ENCODE data around the gene RPS26.

The RPS26 gene

DNA sequence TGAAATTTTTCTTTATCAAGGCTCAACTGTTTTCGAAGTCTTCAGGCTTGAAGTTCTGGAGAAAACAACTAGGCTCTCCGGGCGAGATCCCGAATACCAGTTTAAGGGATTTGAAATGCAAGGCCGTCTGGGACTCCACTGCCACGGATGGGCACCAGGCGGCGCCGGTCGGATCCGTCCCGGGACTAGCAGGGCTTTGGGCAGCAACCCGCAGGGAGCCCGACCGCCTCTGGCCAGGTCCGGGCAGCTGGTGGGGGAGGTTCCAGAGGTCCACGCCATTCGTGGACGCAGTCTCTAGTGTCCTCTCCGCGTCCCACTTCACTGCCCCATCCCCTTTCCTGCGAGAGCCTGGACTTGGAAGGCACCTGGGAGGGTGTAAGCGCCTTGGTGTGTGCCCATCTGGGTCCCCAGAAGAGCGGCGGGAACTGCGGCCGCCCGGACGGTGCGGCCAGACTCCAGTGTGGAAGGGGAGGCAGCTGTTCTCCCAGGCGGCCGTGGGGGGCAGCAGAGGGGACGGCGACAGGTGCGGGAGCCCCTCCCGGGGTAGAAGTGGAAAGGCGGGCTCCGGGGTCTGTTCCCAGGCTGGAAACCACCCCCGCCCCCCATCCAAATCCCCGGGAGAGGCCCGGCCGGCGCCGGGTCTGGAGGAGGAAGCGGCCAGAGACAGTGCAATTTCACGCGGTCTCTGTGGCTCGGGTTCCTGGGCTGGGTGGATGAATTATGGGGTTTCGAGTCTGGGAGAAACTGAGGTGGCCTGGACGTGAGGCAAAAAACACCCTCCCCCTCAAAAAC is 37.4 kb downstream of the RPS26 start:
- DNase-seq, result peak; percentile 46

DNA sequence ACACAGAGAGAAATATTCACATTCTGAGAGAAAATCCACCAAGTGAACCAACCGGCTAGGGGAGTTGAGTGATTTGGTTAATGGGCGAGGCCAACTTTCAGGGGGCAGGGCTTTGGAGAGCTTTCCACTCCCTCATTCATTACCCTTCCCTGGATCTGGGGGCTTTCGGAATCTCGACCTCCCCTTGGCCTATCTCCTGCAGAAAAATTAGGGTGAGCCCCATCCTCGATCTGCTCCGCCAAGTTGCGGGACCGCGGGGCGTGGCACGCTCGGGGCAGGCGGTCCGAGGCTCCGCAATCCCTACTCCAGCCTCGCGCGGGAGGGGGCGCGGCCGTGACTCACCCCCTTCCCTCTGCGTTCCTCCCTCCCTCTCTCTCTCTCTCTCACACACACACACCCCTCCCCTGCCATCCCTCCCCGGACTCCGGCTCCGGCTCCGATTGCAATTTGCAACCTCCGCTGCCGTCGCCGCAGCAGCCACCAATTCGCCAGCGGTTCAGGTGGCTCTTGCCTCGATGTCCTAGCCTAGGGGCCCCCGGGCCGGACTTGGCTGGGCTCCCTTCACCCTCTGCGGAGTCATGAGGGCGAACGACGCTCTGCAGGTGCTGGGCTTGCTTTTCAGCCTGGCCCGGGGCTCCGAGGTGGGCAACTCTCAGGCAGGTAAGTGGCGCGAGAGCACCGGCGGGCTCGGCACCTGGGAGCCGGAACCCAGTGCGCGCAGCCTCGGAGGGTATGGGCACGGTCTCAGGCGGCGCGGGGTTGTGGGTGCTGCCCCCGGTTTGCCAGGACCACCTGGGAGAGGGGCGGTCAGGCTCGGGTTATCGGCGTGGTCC is 38.2 kb downstream of the RPS26 start, which contains the start of gene ERBB3:
ERBB3 (plus strand) TSS at position 443 of the 833 bp plus-strand sequence; CDS start at position 579, 136 bp downstream.
- peak; percentile 61 for DNase-seq

DNA sequence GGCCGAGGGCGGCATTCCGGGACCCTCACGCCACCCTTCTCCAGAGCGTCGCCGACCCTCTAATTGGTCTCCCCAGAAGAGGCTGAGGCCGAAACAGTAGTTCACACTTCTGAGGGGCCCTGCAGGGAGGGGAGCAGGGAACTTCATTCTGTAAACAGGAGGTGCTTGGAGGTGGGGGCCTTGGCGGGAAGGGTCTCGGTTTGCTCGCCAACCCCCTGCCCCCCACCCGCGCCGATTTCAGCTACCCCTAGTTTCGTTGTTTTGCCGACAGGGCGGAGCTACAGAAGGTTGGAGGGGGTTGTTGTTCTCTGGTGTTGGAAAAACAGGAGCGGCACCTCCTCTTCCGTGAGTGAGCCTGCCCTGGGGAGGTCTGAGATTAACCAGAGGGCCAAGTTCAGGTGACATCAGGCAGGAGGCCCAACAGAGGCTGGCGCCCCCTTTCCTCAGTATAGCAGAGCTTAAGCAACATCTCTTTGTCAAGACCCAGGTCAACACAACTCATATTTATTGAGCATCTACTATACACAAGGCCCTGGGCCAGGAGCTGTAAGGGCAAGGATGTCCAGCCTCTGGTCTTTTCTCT is 38.9 kb downstream of the RPS26 start:
- DNase-seq, result no peak

- DNase-seq, result no peak
Measured at GRCh38 chr12:56081393-56082347, 40.0 kb downstream of the RPS26 start.

- DNase-seq, result no peak
Measured at GRCh38 chr12:56082382-56082781, 40.7 kb downstream of the RPS26 start.

DNA sequence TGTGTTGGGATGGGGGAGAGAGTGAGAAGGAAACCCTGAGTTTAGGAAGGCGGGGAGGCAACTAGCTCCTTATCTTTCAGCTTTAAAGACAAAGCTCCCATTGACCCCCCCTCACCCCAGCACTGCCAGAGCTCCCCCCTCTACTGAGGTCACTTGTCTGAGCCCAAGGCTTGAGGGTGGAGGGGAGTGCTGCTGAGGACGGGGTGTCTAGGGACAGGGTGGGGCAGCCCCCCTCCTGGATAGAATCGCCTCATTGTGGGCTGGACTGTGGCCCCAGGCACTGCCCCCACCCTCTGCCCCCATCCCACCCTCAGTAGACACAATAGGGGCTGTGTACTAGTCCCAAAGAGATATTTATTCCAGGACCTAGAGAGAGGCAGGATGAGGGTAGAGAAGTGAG is 41.2 kb downstream of the RPS26 start:
- no peak for DNase-seq

DNA sequence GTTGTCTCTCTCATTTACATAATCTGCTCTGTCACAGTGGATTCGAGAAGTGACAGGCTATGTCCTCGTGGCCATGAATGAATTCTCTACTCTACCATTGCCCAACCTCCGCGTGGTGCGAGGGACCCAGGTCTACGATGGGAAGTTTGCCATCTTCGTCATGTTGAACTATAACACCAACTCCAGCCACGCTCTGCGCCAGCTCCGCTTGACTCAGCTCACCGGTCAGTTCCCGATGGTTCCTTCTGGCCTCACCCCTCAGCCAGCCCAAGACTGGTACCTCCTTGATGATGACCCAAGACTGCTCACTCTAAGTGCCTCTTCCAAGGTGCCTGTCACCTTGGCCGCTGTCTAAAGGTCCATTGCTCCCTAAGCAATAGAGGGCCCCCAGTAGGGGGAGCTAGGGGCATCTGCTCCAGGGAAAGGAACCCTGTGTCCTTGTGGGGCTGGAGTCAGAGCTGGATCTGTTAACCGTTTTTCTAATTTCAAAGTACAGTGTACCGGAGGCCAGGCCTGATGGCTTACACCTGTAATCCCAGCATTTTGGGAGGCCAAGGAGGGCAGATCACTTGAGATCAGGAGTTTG is 43.3 kb downstream of the RPS26 start:
- DNase-seq, result no peak

GRCh38 chr12:56086096-56086495 is 44.4 kb downstream of the RPS26 start:
- DNase-seq, result no peak

- no peak for DNase-seq
Measured at GRCh38 chr12:56086608-56087007, 44.9 kb downstream of the RPS26 start.

DNA sequence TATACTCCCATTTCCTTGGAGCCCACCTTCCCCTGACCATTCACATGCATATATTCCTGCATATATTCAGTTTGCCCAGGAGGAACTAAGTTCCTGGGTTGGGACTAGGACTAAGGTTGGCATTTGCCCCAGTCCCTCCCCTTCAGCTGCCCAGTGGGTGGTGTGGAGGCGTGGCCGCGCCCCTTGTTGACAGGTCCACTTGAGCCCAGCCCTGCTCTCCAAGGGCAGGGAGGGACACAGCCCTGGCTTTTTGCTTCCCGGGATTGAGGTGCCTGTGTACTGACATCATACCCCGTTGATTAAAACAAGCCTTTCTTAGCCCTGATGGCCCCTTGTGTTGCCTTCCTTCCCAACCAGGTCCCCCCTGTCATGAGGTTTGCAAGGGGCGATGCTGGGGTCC is 45.5 kb downstream of the RPS26 start:
- DNase-seq, result no peak
